Measurements from ENCODE around the gene POP4. TPM values are rescaled to one million over a fixed set of nuclear protein-coding genes. Genes with fewer than 3 reads are reported as not detected.

POP4 gene
- total and polyA plus RNA-seq, 2 donors (not counting 3 experiments of a cell fraction or from before 2014, with no cell fraction given): 56.2 to 64.4 TPM

GRCh38 chr19:29629836-29630534 is 23.9 kb downstream of the POP4 start:
- no peak overlapping the region for H3K4me2 ChIP-seq (ENCODE audit: insufficient read depth, low read length)
- no peak overlapping the region for H3K27ac ChIP-seq (ENCODE audit: insufficient read depth, low read depth, low read length)
- ChIA-PET CTCF (interaction anchor here (2.5 kb wide), 1 partner anchor 87 kb away, joined by 8 read pairs; no protein-coding TSS in a partner anchor), POLR2A (no interaction called here)
- H2AFZ ChIP-seq (ENCODE audit: low read depth, low read length): no peak overlapping the region
- no peak for DNase-seq (ENCODE audit: low read depth, low spot score)
- H3K4me1 ChIP-seq (ENCODE audit: control insufficient read depth, extremely low read depth, insufficient read depth, low read length): no peaks in the 10 kb centered on the region
- no peaks in the 10 kb centered on the region for H3K79me2 ChIP-seq (ENCODE audit: control insufficient read depth, insufficient read depth, low read length)
- TF ChIP-seq, protein P1, sequence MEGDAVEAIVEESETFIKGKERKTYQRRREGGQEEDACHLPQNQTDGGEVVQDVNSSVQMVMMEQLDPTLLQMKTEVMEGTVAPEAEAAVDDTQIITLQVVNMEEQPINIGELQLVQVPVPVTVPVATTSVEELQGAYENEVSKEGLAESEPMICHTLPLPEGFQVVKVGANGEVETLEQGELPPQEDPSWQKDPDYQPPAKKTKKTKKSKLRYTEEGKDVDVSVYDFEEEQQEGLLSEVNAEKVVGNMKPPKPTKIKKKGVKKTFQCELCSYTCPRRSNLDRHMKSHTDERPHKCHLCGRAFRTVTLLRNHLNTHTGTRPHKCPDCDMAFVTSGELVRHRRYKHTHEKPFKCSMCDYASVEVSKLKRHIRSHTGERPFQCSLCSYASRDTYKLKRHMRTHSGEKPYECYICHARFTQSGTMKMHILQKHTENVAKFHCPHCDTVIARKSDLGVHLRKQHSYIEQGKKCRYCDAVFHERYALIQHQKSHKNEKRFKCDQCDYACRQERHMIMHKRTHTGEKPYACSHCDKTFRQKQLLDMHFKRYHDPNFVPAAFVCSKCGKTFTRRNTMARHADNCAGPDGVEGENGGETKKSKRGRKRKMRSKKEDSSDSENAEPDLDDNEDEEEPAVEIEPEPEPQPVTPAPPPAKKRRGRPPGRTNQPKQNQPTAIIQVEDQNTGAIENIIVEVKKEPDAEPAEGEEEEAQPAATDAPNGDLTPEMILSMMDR (IDR thresholded peaks at IDR 0.05; ENCODE audit: extremely low read depth in 1 of 2, insufficient read depth in 1 of 2, low read depth in 1 of 2, low read length in 2 of 2): no peak
- TF ChIP-seq MAX (IDR thresholded peaks at IDR 0.05; ENCODE audit: insufficient read depth, insufficient read length): no peak
- no peak for TF ChIP-seq FOS (IDR thresholded peaks at IDR 0.05; ENCODE audit: borderline replicate concordance, insufficient read depth, low read length)
- TF ChIP-seq EZH2 (IDR thresholded peaks at IDR 0.05; ENCODE audit: borderline replicate concordance, low read depth, low read length, severe bottlenecking): no peak
- no peak for TF ChIP-seq MYC (IDR thresholded peaks at IDR 0.05; ENCODE audit: low read depth, low read length)
- TF ChIP-seq POLR2A (IDR thresholded peaks at IDR 0.05; ENCODE audit: low read depth, low read length): no peak
- no peak for TF ChIP-seq GATA2 (IDR thresholded peaks at IDR 0.05; ENCODE audit: insufficient read depth, insufficient read length, low read depth, low read length)
- no peak for FAIRE-seq
- H3K27me3 ChIP-seq (ENCODE audit: control insufficient read depth in 2 of 2, insufficient read depth in 2 of 2, low read length in 2 of 2): no peaks in the 10 kb centered on the region
- H3K36me3 ChIP-seq (ENCODE audit: control insufficient read depth in 2 of 2, extremely low read depth in 1 of 2, insufficient read depth in 2 of 2, low read length in 2 of 2): no peaks in the 10 kb centered on the region
- dilution Hi-C loops (cut with MboI; ENCODE audit: extremely low pct_ligation_motif_present, low sequenced_read_pairs): no loop called here
- H4K20me1 ChIP-seq (replicated peaks; ENCODE audit: control insufficient read depth, extremely low read depth, insufficient read depth, low read length): no peaks in the 10 kb centered on the region
- intact Hi-C loops (cut with micrococcal nuclease): no loop called here
- H3K9ac ChIP-seq (replicated peaks; ENCODE audit: extremely low read depth, insufficient read depth, low read length): no peak overlapping the region
- H3K9me1 ChIP-seq (replicated peaks; ENCODE audit: control insufficient read depth, extremely low read depth, insufficient read depth, low read length): no peaks in the 10 kb centered on the region
- no TSS peak for BruUV-seq (replicated peaks)
- H3K9me3 ChIP-seq (replicated peaks; ENCODE audit: control insufficient read depth, insufficient read depth, low read length): no peaks in the 10 kb centered on the region
- H3K4me3 ChIP-seq (replicated peaks in 1 of 3; ENCODE audit: insufficient read depth in 1 of 3, low read depth in 1 of 3, low read length in 3 of 3): no peak overlapping the region
